Bronchial epithelial cell (primary cell): Measurements from ENCODE around the gene YY1AP1. TPM values are rescaled to one million over a fixed set of nuclear protein-coding genes. Genes with fewer than 3 reads are reported as not detected.
"Not testable (repeated sequence)": the region's sequence is repeated elsewhere in the genome, so short reads cannot be mapped to it uniquely, and the experiment has no call there.

Experiments
- DNase-seq: peaks from one replicate; pipeline ENCODE4 v3.0.0-alpha.2; 2010; ENCODE audit warnings: low read depth
- FAIRE-seq: peaks from 2 replicates; lab custom pipeline; 2011; peaks lifted over from hg19 to GRCh38; lab: Jason Lieb, UNC
- H3K27me3 ChIP-seq: 2 replicates; pipeline ENCODE4 v1.5.1; 2011; ENCODE audit warnings: low read length; ENCODE audit not compliant: control insufficient read depth, insufficient read depth
- H3K36me3 ChIP-seq: 2 replicates; pipeline ENCODE4 v1.5.1; 2011; ENCODE audit warnings: low read length; ENCODE audit not compliant: control insufficient read depth, insufficient read depth
- H3K4me3 ChIP-seq: 2 replicates; pipeline ENCODE4 v1.5.1; 2011; ENCODE audit warnings: mild to moderate bottlenecking, low read depth, low read length, control low read depth
- total RNA-seq: library from RNA; depleted of rRNA; stranded (reverse); fragments of >200 nt; gene quantifications from 2 replicates; pipeline ENCODE4 v1.2.1, GENCODE V29; 2014
- TF ChIP-seq, protein P1 (sequence below): IDR thresholded peaks from 2 replicates; pipeline ENCODE4 v1.5.1; 2011; ENCODE audit warnings: mild to moderate bottlenecking, moderate library complexity, low read length, control low read depth, inconsistent platforms; ENCODE audit not compliant: insufficient read depth, severe bottlenecking

YY1AP1 gene
- total RNA-seq, 1 donor from 2014 or later, result 24.0 TPM

GRCh38 chr1:155640367-155640766 lies 48.2 kb downstream of the YY1AP1 start:
- Histone ChIP-seq H3K36me3 (peaks cover 2% of the 10 kb centered on the region), H3K27me3 (no peaks in the 10 kb centered on the region), H3K4me3 (no peak overlapping the region)
- DNase-seq (no peak), FAIRE-seq (no peak)
- TF ChIP-seq, protein P1, sequence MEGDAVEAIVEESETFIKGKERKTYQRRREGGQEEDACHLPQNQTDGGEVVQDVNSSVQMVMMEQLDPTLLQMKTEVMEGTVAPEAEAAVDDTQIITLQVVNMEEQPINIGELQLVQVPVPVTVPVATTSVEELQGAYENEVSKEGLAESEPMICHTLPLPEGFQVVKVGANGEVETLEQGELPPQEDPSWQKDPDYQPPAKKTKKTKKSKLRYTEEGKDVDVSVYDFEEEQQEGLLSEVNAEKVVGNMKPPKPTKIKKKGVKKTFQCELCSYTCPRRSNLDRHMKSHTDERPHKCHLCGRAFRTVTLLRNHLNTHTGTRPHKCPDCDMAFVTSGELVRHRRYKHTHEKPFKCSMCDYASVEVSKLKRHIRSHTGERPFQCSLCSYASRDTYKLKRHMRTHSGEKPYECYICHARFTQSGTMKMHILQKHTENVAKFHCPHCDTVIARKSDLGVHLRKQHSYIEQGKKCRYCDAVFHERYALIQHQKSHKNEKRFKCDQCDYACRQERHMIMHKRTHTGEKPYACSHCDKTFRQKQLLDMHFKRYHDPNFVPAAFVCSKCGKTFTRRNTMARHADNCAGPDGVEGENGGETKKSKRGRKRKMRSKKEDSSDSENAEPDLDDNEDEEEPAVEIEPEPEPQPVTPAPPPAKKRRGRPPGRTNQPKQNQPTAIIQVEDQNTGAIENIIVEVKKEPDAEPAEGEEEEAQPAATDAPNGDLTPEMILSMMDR, result no peak

- TF ChIP-seq, protein P1, result no peak
- FAIRE-seq (no peak), DNase-seq (no peak)
- H3K36me3 ChIP-seq, result no peaks in the 10 kb centered on the region
- no peaks in the 10 kb centered on the region for H3K27me3 ChIP-seq
- no peak overlapping the region for H3K4me3 ChIP-seq
Measured at GRCh38 chr1:155636397-155637153, 52.0 kb downstream of the YY1AP1 start.

DNA sequence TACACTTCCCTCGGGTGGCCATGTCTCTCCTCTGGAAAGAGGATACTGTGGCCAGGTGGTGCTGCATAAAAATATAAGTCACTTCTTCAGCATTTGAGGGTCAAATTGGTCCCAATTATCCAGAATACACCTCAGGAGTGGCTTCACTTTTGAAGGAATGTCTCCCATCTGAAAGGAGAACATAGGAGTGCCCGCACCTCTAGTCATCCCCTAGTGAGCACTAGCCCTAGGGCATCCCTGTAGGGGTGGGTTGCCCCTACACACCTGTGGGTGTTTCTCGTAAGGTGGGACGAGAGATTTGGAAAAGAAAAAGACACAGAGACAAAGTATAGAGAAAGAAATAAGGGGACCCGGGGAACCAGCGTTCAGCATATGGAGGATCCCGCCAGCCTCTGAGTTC lies 62.1 kb downstream of the YY1AP1 start:
- not testable (repeated sequence) for H3K36me3 ChIP-seq, H3K4me3 ChIP-seq, H3K27me3 ChIP-seq, FAIRE-seq, DNase-seq

- H3K4me3 ChIP-seq, result no peak overlapping the region
- DNase-seq (no peak), FAIRE-seq (no peak)
- no peaks in the 10 kb centered on the region for H3K36me3 ChIP-seq
- no peaks in the 10 kb centered on the region for H3K27me3 ChIP-seq
- TF ChIP-seq, protein P1, result no peak
Measured at GRCh38 chr1:155623357-155623756, 65.2 kb downstream of the YY1AP1 start.

- no peak for DNase-seq
- TF ChIP-seq, protein P1, result no peak
Measured at GRCh38 chr1:155622191-155622590, 66.4 kb downstream of the YY1AP1 start.

DNA sequence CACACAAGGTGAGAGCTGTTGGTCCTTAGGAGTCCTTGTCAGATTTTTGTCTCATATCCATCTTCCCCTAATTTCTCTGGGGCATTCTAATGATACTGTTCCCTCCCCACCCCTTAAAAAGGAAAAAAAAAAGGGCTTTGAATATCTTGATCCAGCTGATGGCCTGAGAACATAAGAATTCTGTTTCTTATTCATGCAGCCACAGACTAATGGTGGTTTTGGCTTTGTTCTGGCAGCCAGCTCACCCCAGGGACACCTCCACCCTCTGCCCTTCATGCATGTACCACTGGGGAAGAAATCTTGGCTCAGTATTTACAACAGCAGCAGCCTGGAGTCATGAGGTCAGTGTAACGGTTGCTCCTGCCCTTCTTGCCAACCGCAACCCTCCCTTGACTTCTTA lies 75.3 kb downstream of the YY1AP1 start:
- not testable (repeated sequence) for H3K36me3 ChIP-seq, FAIRE-seq, DNase-seq, H3K4me3 ChIP-seq, H3K27me3 ChIP-seq

More at GRCh38 chr1:155622191-155622590, 66.4 kb downstream of the YY1AP1 start:
- Histone ChIP-seq H3K36me3 (no peaks in the 10 kb centered on the region), H3K4me3 (no peak overlapping the region), H3K27me3 (no peaks in the 10 kb centered on the region)
- no peak for FAIRE-seq

- H3K27me3 ChIP-seq, FAIRE-seq, H3K36me3 ChIP-seq, DNase-seq: not testable (repeated sequence)
- peak overlapping the region; percentile 73 for H3K4me3 ChIP-seq
Measured at GRCh38 chr1:155610257-155610647, 78.3 kb downstream of the YY1AP1 start.
